Breast epithelium (tissue), 4 donors: ENCODE measurements around the gene TANC1. TPM values are rescaled to one million over a fixed set of nuclear protein-coding genes. Genes with fewer than 3 reads are reported as not detected.
A peak's percentile ranks its signal among the peaks of the same experiment; 100 is the strongest.

Experiments
- DNase-seq, 2 donors: peaks; one replicate each; pipeline ENCODE4 v3.0.0-alpha.2; 2019; ENCODE audit warnings: low spot score in 2 of 2
- H3K27ac ChIP-seq, 2 donors: fragments of 200-600 bp; sonication (generic) in 1 of 2; one replicate each; pipeline ENCODE4 v1.5.1; 2016 to 2019; ENCODE audit warnings: mild to moderate bottlenecking in 1 of 2
- H3K27me3 ChIP-seq, 2 donors: fragments of 200-600 bp; sonication (generic) in 1 of 2; one replicate each; pipeline versions ENCODE4 v1.5.1 to v1.6.0; 2017 to 2019; ENCODE audit warnings: control low read depth in 1 of 2, mild to moderate bottlenecking in 1 of 2
- H3K36me3 ChIP-seq: fragments of 200-600 bp; one replicate; pipeline ENCODE4 v1.5.1; 2019
- H3K4me1 ChIP-seq, 2 donors: fragments of 200-600 bp; sonication (generic); one replicate each; pipeline ENCODE4 v1.5.1; 2016 to 2019; ENCODE audit warnings: control low read depth in 1 of 2
- H3K4me3 ChIP-seq, 3 donors: fragments of 200-600 bp; sonication (generic); 1 replicate in 2 of 3; 2 replicates in 1 of 3; pipeline ENCODE4 v1.5.1; 2016 to 2019; ENCODE audit warnings: mild to moderate bottlenecking in 3 of 3, moderate library complexity in 2 of 3
- H3K9me3 ChIP-seq, 2 donors: fragments of 200-600 bp; sonication (generic) in 1 of 2; one replicate each; pipeline ENCODE4 v1.5.1; 2016 to 2019; ENCODE audit warnings: control low read depth in 1 of 2
- CTCF ChIP-seq, 3 donors: fragments of 450-650 bp; IDR thresholded peaks; one replicate each; pipeline ENCODE4 v1.5.1; 2016 to 2017; ENCODE audit warnings: antibody characterized with exemption in 3 of 3, mild to moderate bottlenecking in 3 of 3, moderate library complexity in 3 of 3
- POLR2A ChIP-seq: fragments of 450-650 bp; IDR thresholded peaks from one replicate; pipeline ENCODE4 v1.6.1; 2016; ENCODE audit warnings: antibody characterized with exemption, mild to moderate bottlenecking, moderate library complexity
- POLR2AphosphoS5 ChIP-seq, 3 donors: sonication (generic); formaldehyde crosslinking; IDR thresholded peaks; one replicate each; pipeline ENCODE4 v1.6.1; 2017; ENCODE audit warnings: antibody characterized with exemption in 3 of 3
- intact Hi-C: fragments of 100-400 bp; cut with DNase I; formaldehyde crosslinking; loops from one replicate; pipeline ENCODE4 v1.15.1; 2023; ENCODE audit warnings: low total_unique reads
- total RNA-seq, 3 donors: library from RNA; depleted of rRNA; stranded (reverse); fragments of >200 nt; gene quantifications; one replicate each; pipeline ENCODE4 v1.1.0, GENCODE V29; 2016

TANC1 gene
- total RNA-seq, 3 donors from 2014 or later: 18.9 to 62.3 (median 58.4) TPM

GRCh38 chr2:159204381-159205144 lies 236.1 kb downstream of the TANC1 start:
- Histone ChIP-seq H3K27me3 (no peaks in the 10 kb centered on the region), H3K36me3 (peaks cover 4% of the 10 kb centered on the region), H3K27ac (no peak overlapping the region), H3K4me1 (no peaks in the 10 kb centered on the region), H3K4me3 (no peak overlapping the region), H3K9me3 (no peaks in the 10 kb centered on the region)
- intact Hi-C loops: loop anchor here (5.0 kb wide), 1 partner anchor 388 kb away; no protein-coding TSS in a partner anchor
- TF ChIP-seq POLR2AphosphoS5 (IDR thresholded peaks at IDR 0.05) (no peak), CTCF (IDR thresholded peaks at IDR 0.05) (no peak), POLR2A (no peak)
- DNase-seq: no peak

GRCh38 chr2:159206736-159207380 lies 238.4 kb downstream of the TANC1 start:
- H3K4me1 ChIP-seq: no peaks in the 10 kb centered on the region
- no peak overlapping the region for H3K4me3 ChIP-seq
- H3K27ac ChIP-seq: no peak overlapping the region
- no peaks in the 10 kb centered on the region for H3K27me3 ChIP-seq
- peaks cover 4% of the 10 kb centered on the region for H3K36me3 ChIP-seq
- TF ChIP-seq CTCF (IDR thresholded peaks at IDR 0.05) (no peak), POLR2A (no peak), POLR2AphosphoS5 (IDR thresholded peaks at IDR 0.05) (no peak)
- no peak for DNase-seq
- intact Hi-C loops: loop anchor here (5.0 kb wide), 1 partner anchor 385 kb away; no protein-coding TSS in a partner anchor
- H3K9me3 ChIP-seq: no peaks in the 10 kb centered on the region

GRCh38 chr2:159208438-159208837 lies 240.0 kb downstream of the TANC1 start:
- H3K4me1 ChIP-seq: no peaks in the 10 kb centered on the region
- TF ChIP-seq POLR2AphosphoS5 (IDR thresholded peaks at IDR 0.05): no peak
- TF ChIP-seq POLR2A: no peak
- no peak for TF ChIP-seq CTCF (IDR thresholded peaks at IDR 0.05)
- no peak for DNase-seq
- intact Hi-C loops: loop anchor here (5.0 kb wide), 1 partner anchor 384 kb away; no protein-coding TSS in a partner anchor
- peaks cover 4% of the 10 kb centered on the region for H3K36me3 ChIP-seq
- no peak overlapping the region for H3K4me3 ChIP-seq
- no peaks in the 10 kb centered on the region for H3K27me3 ChIP-seq
- H3K9me3 ChIP-seq: no peaks in the 10 kb centered on the region
- no peak overlapping the region for H3K27ac ChIP-seq

GRCh38 chr2:159209341-159210306 lies 241.2 kb downstream of the TANC1 start:
- Histone ChIP-seq H3K27me3 (no peaks in the 10 kb centered on the region), H3K36me3 (peaks cover 4% of the 10 kb centered on the region), H3K27ac (no peak overlapping the region), H3K9me3 (no peaks in the 10 kb centered on the region), H3K4me3 (no peak overlapping the region), H3K4me1 (no peaks in the 10 kb centered on the region)
- intact Hi-C loops: loop anchor here (5.0 kb wide), 1 partner anchor 383 kb away; no protein-coding TSS in a partner anchor
- TF ChIP-seq POLR2A (no peak), CTCF (IDR thresholded peaks at IDR 0.05) (no peak), POLR2AphosphoS5 (IDR thresholded peaks at IDR 0.05) (no peak)
- peak in 1 of 2 donors; percentile 30 for DNase-seq
